HG03457 (cell line): ENCODE data around the gene PPP1R8.
"Not testable (repeated sequence)": the region's sequence is repeated elsewhere in the genome, so short reads cannot be mapped to it uniquely, and the experiment has no call there.

Source experiments
- ATAC-seq: cut with Tn5 transposase; IDR thresholded peaks from one replicate; pipeline ENCODE4 v1.9.1; 2021; ENCODE audit warnings: moderate number of reproducible peaks; ENCODE audit not compliant: unreplicated experiment

PPP1R8 gene

DNA sequence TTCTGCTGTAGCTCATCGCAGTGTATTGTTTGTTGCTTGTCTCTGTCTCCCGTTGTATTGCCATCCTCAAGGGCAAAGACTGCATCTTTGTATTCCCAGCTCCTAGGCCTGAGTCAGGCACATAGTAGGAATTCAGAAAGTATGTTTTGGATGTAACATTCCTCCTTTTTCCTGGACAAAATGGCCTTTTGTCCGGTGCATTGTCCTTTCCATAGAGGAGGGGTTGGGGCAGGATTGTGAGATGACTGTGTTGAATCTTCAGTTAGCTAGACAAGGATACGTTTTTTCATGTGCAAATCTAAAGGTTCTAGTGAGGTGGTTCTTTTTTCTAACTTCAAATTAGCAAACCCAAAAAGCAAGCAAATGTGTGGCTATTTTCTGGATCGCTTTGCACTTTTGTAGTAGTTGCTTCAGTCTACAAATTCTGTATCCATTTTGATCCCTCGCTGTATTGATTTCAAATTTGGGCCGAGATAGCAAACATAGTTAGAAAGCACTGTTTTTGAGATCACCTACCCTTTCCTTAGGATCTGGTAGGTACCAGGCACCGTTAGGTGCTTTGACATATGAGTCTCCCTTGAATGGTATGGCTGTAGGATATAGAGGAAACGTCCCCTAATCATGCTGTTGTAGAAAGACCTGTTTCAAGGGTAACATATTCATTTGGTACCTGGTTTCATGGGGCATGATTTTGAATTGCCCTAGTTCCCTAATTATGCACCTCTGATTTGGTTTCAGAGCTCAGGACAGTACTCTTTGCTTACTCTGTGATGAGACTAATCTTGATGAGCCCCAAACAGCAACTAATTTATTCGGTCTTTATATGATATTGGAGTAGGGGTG lies 1.2 kb downstream of the PPP1R8 start:
- no peak for ATAC-seq

- ATAC-seq = no peak
Measured at GRCh38 chr1:27832762-27833161, 2.2 kb downstream of the PPP1R8 start.

GRCh38 chr1:27833470-27833869 lies 2.9 kb downstream of the PPP1R8 start:
- ATAC-seq = no peak

DNA sequence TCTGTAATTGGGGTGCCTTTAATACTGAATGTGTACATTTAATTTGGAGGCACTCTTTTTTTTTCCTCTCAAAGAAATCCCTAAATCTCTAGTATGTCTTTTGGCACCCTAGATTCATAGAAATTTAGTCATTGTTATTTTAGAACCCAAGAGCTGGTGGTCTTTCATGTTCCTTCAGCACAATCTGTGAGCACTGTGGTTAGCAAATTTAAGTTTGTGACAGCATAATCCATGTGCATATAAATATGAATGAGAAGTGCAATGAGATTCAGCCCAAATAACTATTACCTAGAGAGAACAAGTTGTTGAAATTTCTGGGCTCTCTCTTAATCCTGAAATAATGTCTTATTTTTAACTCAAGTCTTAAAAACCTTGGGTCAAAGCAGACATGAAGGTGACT lies 4.5 kb downstream of the PPP1R8 start:
- no peak for ATAC-seq

DNA sequence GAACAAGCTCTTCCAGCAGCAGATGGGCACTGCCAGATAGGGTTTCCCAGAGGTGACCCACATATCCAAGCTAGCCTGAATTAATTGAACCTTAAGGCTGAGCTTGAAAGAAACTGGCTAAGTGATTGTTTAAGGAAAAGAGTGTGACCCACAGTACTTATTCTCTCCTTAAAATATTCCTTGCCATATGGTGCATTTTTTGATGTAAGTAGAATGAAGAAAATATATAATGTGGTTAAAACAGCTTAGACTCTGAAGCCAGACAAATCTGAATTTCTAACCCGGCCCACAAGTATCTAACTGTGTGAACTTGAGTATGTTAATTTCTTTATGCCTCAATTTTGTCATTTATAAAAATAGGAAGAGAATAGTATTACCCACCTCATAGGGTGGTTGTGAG lies 4.9 kb downstream of the PPP1R8 start:
- ATAC-seq = no peak

DNA sequence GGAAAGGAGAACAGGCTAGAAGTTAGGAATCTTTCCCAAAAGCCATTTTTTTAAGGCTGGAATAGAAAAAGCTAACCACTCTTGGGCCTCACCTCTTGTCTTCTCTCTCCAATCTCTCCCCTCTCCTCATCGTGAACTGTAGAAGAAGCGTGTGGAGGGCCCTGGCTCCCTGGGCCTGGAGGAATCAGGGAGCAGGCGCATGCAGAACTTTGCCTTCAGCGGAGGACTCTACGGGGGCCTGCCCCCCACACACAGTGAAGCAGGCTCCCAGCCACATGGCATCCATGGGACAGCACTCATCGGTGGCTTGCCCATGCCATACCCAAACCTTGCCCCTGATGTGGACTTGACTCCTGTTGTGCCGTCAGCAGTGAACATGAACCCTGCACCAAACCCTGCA lies 19.4 kb downstream of the PPP1R8 start:
- ATAC-seq = no peak

GRCh38 chr1:27855085-27855484 lies 24.5 kb downstream of the PPP1R8 start:
- ATAC-seq = no peak

GRCh38 chr1:27856561-27857343 lies 26.2 kb downstream of the PPP1R8 start:
- ATAC-seq = no peak

- not testable (repeated sequence) for ATAC-seq
Measured at GRCh38 chr1:27857552-27857951, 27.0 kb downstream of the PPP1R8 start.

DNA sequence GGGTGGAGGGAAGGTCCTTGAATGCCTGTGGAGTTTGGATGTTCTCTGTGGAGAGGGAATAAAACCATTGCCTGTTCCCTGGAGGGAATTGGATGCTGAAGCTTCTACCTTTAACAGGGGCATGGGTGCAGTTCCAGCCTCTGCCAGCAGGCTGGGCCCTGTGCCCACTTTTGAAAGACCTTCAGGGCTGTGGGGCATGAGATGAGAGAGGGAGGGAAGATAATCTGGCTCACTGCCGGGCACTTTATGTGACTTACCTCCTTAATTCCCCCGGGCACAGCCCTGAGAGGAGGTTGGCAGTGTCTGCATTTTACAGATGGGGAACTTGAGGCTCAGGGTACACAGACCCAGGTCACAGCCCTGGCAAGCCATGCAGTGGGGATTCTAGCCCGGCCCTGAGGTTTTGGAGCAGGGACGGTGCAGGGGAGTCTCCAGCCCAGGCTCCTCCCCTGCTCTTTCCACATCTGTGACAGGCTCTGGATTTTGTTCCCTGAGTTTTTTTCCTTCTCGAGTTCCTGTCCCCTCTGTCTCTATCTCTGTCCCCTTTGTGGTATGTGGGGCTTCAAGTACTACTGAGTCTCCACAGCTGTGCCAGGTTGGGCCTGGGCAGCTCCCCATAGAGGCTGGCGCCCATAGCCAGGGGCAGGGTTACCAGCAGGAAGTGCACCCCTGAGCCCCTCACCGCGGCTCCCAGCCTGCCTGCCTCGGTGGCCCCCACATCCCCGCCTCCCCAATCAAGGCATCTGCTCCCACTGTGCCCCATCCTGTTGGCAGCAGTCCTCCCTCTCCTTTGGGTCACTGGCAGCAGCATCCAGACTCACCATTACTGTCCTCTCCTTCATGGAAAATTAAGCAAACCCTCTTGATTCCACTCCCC lies 27.7 kb downstream of the PPP1R8 start:
- ATAC-seq = peak; percentile 51

- ATAC-seq = no peak
Measured at GRCh38 chr1:27858949-27859576, 28.5 kb downstream of the PPP1R8 start.

DNA sequence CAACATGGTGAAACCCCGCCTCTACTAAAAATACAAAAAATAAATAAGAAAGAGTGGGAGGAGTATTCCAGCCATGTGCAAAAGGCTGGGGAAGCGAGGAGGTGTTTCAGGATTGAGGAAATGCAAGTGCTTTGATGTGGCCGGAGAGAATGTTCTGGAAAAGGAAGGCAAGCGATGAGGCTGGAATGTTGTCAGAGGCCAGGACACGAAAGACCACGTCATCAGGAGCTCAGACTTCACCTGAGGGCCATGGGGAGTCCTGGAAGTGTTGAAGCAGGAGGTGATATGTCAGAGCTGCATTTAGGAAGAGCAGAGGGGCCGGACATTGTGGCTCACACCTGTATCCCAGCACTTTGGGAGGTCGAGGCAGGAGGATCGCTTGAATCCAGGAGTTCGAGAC lies 30.9 kb downstream of the PPP1R8 start:
- no peak for ATAC-seq

GRCh38 chr1:27862004-27862403 lies 31.4 kb downstream of the PPP1R8 start:
- no peak for ATAC-seq

GRCh38 chr1:27862671-27863537 lies 32.3 kb downstream of the PPP1R8 start:
- ATAC-seq = no peak

DNA sequence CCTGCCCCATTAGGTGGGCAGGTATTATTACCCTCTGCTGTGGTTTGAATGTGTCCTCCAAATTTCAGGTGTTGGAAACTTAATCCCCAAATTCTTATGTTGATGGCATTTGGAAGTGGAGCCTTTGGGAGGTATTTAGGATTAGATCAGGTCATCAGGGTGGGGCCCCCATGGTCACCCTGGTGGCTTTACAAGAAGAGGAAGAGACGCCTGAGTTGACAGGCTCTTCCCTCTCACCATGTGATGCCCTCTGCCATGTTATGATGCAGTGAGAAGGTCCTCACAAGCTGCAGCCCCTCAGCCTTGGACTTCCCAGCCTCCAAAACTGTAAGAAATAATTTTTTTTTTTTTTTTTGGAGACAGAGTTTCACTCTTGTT lies 32.9 kb downstream of the PPP1R8 start:
- no peak for ATAC-seq

GRCh38 chr1:27864264-27864895 lies 33.8 kb downstream of the PPP1R8 start:
- ATAC-seq = no peak

DNA sequence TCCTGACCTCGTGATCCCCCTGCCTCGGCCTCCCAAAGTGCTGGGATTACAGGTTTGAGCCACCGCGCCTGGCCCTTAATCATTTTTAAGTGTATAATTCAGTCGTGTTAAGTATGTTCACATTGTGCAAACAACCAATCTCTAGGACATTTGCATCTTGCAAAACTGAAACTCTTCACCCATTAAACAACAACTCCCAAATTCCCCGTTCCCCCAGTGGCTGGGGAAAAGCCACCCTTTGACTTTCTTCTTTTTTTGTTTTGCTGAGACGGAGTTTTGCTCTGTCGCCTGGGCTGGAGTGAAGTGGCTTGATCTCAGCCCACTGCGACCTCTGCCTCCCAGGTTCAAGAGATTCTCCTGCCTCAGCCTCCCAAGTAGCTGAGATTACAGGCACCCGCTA lies 35.2 kb downstream of the PPP1R8 start:
- no peak for ATAC-seq

DNA sequence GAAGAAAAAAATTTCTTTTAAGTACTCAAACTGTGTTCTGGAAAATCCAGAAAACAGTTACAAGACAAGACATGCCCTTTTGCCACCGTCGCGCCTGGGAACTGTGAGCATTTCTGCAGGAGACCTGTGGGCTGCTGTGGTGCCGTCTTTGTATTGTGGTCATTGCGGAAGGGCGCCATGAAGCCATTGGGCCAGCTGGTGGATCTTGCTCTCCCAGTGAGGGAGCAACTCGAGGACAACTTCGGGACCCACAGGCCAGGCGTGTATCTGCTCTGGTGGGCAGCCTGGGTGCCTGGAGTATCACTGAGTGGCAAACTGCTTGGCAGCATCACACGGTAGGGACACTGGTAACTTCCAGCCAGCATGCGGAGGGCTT lies 38.0 kb downstream of the PPP1R8 start:
- no peak for ATAC-seq

DNA sequence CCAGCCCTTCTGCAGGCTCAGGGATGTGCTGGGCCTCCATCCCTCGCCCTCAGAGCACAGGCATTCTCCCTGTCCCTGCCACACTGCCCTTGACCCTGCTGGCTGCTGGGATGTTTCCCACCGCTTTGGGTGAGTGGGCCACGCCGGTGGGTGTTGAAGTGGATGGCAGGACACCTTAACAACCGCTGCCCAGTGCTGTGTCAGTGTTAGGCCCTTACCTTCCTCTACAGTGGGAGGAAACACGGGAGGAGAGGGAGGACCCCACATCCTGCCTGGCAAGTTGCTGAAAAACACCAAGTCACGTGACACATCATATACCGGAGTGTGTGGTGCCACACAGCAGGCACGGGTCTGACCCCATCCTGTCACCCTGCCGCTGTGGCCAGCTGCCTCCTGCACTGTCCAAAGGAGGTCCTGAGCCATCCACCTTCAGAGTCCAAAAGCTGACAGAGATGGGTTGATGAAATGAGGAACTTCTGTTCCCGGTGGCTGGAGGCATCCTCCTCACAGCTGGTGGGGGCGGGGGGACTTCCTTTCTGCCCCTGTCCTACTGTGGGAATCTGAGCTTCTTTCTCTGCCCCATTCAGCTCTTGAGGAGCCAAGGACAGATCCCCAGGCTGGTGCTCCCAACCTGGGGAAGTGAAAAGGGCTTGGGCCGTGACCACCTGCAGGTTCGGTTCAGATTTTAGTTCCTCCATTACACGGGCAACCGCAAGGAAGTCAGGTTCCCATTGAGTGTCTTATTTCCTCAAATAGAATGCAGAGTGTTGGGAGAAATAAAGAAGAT lies 38.5 kb downstream of the PPP1R8 start:
- ATAC-seq = no peak
